Measurements from ENCODE around the gene AVEN. TPM values are rescaled to one million over a fixed set of nuclear protein-coding genes. Genes with fewer than 3 reads are reported as not detected.

AVEN gene
- total and polyA plus RNA-seq, 2 experiments from 2014 or later, result 7.7 to 10.3 TPM

DNA sequence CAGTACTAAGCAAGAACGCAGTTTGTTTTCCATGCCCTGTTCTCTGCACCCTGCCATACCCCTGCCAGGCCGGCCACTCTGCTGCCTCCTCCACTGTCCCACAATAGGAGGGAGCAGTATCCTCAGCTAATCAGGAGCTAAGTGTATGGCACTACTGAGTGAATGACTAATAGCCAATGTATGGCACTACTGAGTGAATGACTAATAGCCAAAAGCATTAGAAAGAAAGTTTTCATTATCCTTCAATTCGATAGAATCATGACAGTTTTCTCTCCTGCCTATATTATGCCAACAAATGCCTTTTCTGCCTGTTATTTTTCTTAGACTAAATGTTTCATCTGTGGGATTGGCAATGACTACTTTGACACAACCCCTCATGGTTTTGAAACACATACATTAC, 178.2 kb downstream of the AVEN start:
- ATAC-seq (peak; percentile 66), DNase-seq (ENCODE audit: low spot score) (no peak)
- no peaks in the 10 kb centered on the region for H3K79me2 ChIP-seq (replicated peaks; ENCODE audit: insufficient read depth)
- H3K27me3 Mint-ChIP-seq (ENCODE audit: insufficient read depth, low read depth, poor library complexity), result peaks cover 6% of the 10 kb centered on the region
- H3K9me3 Mint-ChIP-seq, result no peaks in the 10 kb centered on the region
- H2AFZ ChIP-seq, result no peak overlapping the region
- H4K20me1 ChIP-seq (replicated peaks; ENCODE audit: insufficient read depth), result no peaks in the 10 kb centered on the region
- H3K9me2 ChIP-seq (ENCODE audit: insufficient read depth), result 0 out of 2 replicates have a peak, but pooled peaks cover 9% of the 10 kb centered on the region
- no peak overlapping the region for H3K4me3 ChIP-seq
- no peaks in the 10 kb centered on the region for H3K36me3 ChIP-seq (ENCODE audit: insufficient read depth)
- H3K4me2 ChIP-seq, result 0 out of 2 replicates have a peak overlapping the region, but pooled peaks have one; percentile 4
- peaks cover 13% of the 10 kb centered on the region for H3K4me1 Mint-ChIP-seq
- H3K27ac ChIP-seq (ENCODE audit: low read depth), result no peak overlapping the region
- H3K36me3 Mint-ChIP-seq (ENCODE audit: low read depth), result no peaks in the 10 kb centered on the region; the same call in 1 of the 3 replicates
- H3K27ac Mint-ChIP-seq, result no peak overlapping the region
- H3F3A ChIP-seq (replicated peaks; ENCODE audit: low read depth), result no peaks in the 10 kb centered on the region
- H3K27me3 ChIP-seq (ENCODE audit: insufficient read depth), result no peaks in the 10 kb centered on the region
- TF ChIP-seq JUNB (IDR thresholded peaks at IDR 0.05; ENCODE audit: unreplicated experiment) (no peak), ETS1 (IDR thresholded peaks at IDR 0.05) (no peak), EZH2 (IDR thresholded peaks at IDR 0.05; ENCODE audit: low read depth, unreplicated experiment) (no peak), CTCF (conservative IDR thresholded peaks at IDR 0.05; ENCODE audit: low read depth in 2 of 2) (no peak), ZNF331 (CRISPR knock-in tag; IDR thresholded peaks at IDR 0.05; ENCODE audit: low read depth) (no peak), ZNF114 (CRISPR knock-in tag; IDR thresholded peaks at IDR 0.05) (no peak), STAT1 (IDR thresholded peaks at IDR 0.05; ENCODE audit: unreplicated experiment) (no peak), POLR2AphosphoS5 (IDR thresholded peaks at IDR 0.05; ENCODE audit: low read depth) (no peak), EZH2phosphoT487 (IDR thresholded peaks at IDR 0.05; ENCODE audit: unreplicated experiment) (no peak), REST (IDR thresholded peaks at IDR 0.05; ENCODE audit: unreplicated experiment) (no peak), CREB1 (CRISPR knock-in tag; IDR thresholded peaks at IDR 0.05; ENCODE audit: low read depth) (no peak), NANOG (IDR thresholded peaks at IDR 0.05; ENCODE audit: borderline replicate concordance) (no peak), ZNF462 (CRISPR knock-in tag; IDR thresholded peaks at IDR 0.05) (no peak)
- peaks cover 11% of the 10 kb centered on the region; the same call in 1 of the 2 replicates for H3K4me1 ChIP-seq (ENCODE audit: insufficient read depth)
- no peak overlapping the region for H3K4me3 Mint-ChIP-seq

Measured in GM23338 (cell line).